DMS114 treated with DMSO at 0.1 percent for 48 hours (cell line): Measurements from ENCODE around the gene CDH13.

Experiments used
- DNase-seq: peaks from one replicate; lab custom pipeline; 2025; ENCODE audit not compliant: unreplicated experiment; lab: John Stamatoyannopoulos, UW

Gene CDH13

DNA sequence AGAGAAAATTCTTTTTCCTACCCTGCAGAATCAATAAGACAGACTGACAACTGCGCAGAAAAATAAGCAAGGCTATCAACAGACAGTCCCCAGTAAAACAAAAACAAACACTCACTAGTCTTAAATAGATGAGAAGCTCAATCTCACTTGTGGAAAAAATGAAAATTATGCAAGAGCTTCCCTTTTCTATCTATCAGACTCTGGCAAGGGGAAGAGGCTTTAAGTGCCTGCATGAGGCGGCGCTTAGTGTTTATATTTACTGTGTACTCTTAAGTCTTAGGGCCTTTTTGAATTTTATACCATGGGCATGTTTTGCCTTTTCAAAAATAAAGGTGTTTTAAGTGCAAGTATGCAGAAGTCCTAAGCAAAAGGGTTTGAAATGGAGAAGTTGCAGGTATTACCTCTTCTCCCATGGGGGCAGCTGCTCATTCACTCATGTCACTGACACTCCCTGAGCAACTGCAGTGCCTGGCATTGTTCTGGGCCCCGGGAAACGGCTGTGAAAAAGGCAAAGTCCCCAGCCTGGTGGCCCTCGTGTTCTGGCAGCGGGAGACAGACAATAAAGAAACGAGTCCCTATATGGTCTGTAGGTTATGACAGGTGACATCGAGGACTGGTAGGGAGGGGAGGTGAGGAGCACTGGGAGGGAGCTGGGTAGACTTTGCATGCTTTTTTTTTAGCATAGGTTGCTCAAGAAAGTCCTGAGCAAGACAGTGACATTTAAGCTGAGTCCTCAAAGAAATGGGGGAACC is 1216.2 kb downstream of the CDH13 start:
- DNase-seq = no peak

GRCh38 chr16:83843657-83844056 is 1216.9 kb downstream of the CDH13 start:
- DNase-seq = no peak

DNA sequence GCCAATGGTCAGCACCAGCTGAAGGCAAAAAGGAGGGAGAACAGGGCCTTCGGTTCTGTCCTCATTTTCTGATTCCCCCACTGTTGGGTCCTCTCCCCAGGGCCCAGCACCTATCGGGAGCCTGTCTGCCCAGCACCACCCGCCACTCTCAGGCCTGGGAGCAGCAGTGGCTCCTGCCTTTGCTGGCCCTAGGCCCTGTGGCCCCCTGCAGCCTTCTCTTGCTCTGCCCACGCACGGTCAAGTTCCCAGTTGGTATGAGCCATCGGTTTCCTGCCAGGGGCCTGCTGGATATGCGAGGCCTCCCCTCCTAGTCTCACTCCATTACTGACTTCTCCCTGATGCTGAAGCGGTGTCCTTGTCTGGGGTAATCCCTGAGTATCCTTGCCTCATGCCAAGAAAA is 1218.5 kb downstream of the CDH13 start:
- no peak for DNase-seq

- no peak for DNase-seq
These were observed 1220.8 kb downstream of the CDH13 start for GRCh38 chr16:83847371-83848225.

- DNase-seq = no peak
These were observed 1222.7 kb downstream of the CDH13 start for GRCh38 chr16:83849421-83849820.
